CD1c-positive myeloid dendritic cell (primary cell): ENCODE measurements around the gene ADGRB3.

Experiments used
- DNase-seq: peaks from one replicate; pipeline ENCODE4 v3.0.0-alpha.2; 2016; ENCODE audit errors: extremely low spot score

Gene ADGRB3

DNA sequence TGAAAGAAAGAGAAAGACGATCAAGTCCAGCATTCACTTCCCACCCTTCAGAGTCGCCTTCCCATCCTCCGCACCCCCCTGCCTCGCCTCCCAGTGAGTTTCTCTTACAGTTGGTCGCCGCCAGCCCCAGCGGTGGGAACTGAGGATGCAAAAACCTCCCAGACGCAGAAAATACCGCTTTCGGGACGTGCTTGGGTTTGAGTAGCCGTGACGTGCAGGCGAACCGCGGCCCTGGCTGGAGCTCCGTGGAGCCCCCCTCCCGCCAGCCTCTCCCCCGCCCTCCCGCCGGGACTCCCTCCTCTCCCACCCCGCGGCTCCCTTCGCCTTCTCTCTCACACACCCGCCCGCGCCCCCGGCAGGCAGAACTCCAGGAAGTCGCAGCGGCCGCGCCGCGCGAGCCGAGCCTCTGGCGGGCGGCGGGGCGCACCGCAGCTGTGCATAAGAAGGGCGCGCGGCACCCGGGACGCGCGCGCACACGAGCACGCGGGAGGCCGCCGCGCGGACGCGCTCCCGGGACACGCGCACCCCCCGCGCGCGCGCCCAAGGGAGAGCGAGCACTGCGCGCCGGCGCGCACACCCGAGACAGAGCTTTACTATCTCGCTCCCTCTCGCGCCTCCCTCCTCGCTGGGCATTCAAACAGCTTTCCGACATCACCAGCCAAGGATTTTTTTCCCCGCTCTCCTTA is at the start of gene ADGRB3:
ADGRB3 (plus strand) TSS at position 557 of the 686 bp plus-strand sequence. CDS start 3,394 bp downstream, outside the sequence.
- peak; percentile 79 for DNase-seq

DNA sequence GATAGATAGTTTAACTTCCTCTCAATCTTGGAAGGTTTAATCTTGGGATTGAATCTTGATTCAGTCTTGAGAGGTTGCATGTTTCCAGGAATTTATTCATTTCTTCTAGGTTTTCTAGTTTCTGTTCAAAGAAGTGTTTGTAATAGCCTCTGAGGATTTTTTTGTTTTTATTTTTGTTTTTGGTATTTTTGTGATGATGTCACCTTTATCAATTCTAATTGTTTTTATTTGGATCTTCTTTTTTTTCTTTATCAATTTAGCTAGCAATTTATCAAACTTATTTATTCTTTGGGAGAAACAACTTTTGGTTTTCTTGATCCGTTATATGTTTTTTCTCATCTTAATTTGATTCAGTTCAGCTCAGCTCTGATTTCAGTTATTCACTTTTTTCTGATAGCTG is 41.5 kb upstream of the ADGRB3 start:
- no peak for DNase-seq

DNA sequence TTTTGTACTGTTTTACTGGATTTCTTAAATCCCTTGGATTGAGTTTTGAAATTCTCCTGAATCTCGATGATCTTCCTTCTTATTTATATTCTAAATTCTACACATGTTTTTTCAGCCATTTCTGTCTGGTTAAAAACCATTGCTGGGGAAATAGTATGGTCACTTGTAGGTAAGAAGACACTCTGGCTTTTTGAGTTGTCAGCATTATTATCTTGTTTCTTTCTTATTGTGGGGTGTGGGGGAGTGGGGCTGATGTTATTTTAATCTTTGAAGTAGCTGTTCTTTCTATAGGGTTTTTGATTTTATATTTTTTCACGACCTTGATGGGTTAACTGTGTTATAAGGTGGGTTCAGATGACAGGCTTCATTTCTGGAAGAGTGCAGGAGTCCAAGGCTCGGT is 37.4 kb upstream of the ADGRB3 start:
- DNase-seq, result no peak

DNA sequence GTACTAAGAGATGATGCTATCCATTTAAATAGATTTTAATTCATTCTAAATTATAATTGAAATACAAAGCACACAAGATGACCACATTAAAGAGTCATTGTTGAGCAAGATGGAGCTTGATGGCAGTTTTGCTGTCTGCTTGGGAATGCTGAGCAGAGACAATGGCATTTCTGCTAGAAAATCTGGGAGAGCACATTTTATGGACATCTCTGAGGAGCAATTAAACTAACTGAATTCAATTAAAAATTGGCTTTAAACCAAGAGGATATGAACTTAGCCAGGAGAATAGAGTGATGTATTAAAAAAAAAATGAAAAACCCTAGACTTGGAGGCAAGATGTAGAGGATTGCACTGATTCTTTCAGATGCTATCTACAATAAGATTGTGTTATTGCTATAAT is 19.1 kb upstream of the ADGRB3 start:
- DNase-seq, result no peak

DNA sequence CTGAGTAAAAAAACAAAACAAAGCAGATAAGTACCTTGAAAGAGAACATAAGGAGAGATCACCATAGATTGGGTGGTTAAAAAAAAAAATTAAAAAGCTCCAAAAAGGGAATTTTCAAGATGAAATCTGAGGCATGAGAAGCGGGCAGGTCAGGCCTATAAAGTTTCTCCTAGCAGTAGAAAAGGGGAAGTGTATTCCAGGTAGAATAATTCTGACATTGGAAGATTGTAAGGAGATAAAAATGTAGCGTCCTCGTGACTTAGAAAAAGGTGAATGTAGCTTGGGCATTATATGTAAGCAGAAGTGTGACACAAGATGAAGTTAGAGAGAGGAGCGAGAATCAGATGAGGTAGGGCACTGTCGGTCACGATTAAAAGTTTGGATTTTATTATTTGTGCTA is 9.1 kb upstream of the ADGRB3 start:
- no peak for DNase-seq

DNA sequence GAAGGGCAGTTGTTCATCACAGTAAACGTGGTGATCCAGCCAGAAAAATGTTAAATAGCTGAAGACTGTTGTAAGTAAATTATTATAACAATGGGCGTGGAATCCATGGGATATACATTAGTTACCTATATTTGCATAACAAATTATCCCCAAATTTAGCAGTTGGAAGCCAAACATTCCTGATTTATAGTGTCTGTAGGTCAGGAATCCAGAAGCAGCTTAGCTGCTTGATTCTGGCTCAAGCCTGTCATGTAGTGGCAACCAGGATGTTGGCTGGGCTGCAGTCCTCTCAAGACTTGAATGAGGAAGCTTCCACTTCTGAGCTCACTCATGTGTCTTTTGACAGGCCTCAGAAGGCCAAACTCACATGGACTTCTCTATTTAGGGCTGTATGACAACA is 6.9 kb upstream of the ADGRB3 start:
- peak; percentile 50 for DNase-seq

DNA sequence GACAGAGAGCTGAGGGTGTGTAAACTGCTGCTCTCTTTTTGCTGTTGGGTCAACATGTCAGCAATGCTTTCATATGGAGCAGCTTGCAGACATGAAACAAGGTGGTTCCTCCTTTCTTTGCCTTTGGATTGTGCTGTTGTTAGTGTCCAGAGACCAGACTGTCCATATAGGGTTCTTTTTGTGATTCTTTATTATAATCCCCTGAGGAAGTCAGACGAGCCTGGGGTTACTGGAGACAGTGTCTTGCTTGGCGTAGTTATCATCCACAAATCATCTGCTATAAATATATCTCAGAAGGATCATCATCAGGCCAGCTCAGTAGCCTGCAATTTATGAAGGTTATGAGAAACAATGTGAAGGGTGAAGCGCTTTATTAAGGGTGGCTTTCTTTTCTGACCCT is 2.3 kb upstream of the ADGRB3 start:
- no peak for DNase-seq

DNA sequence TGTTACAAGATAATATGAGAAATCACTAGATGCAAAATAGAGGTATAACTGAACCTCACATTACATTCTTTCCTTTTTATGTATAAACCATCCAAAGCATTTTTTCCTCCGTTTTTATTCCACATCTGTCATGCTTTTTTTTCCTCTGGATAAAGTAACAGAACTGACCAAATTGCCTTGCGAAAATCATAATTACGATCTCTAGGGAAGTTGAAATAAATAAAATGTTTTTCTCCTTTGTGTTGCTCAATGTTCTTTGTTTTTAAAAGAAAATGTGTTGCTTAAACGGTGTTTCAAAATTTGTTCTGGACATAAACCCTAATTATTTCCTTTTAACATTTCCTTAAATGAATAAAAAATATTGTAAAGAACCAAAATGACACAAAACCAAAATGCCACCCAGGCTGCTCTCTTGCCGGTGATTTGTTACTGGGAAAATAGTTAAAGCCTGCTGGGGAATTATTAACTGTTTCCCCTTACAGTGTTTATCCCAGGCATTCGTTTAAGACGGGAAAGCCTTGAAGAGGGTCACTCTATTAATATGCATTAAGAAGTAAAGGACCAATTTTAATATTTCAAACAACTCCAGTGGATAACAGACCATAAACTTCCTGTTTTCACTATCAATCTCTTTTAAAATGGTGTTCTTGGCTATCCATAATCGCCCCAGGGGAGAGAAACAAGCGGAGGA is 1.7 kb upstream of the ADGRB3 start:
- DNase-seq, result no peak

DNA sequence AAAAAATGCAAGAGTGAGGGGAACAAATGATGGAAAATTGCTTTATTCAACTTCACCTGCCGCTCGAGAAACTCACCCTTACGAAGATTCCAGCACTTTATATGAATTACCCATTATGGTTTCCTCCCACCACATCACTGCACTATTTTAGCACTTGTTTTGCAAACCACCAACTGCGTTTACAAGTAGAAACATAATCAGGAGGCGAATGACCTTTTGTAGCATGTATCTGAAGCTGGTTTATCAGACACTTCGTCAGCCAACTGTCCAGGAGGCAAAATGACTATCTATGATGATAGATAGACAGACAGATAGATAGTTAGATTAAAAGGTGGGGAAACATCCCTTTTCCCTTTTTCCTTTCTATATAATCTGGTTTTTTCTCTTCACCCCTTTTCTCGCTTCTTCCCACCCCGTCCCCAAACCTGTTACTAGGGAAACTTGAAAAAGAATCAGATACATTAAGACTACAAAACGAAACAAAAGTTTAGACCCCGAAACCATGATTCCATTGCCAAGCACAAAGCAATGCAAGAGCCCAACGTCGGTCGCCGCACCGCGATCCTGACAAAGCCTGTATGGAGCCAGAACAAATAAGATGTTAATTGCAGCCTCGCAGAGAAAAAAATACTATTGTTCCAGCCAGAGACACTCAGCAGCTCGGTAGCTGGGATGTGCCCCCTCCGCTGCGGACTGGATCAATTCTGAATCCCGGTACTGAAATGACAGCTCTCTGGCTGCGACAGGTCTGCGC is 933 bp upstream of the ADGRB3 start:
- DNase-seq, result no peak

DNA sequence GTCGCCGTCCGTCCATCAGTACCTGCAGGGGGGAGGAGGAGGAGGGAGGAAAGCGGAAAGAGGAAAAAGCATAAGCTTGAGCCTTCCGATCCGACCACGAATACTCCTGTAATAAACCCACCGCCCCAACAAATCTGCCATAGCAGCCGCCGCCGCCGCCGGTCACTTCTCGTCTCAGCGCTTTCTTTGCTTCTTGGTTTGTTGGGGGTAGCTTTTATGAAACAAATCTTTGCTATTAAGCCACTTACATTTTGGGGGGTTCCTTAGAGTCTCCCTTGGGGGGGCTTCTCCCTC is 277 bp downstream of the ADGRB3 start:
- DNase-seq, result no peak

DNA sequence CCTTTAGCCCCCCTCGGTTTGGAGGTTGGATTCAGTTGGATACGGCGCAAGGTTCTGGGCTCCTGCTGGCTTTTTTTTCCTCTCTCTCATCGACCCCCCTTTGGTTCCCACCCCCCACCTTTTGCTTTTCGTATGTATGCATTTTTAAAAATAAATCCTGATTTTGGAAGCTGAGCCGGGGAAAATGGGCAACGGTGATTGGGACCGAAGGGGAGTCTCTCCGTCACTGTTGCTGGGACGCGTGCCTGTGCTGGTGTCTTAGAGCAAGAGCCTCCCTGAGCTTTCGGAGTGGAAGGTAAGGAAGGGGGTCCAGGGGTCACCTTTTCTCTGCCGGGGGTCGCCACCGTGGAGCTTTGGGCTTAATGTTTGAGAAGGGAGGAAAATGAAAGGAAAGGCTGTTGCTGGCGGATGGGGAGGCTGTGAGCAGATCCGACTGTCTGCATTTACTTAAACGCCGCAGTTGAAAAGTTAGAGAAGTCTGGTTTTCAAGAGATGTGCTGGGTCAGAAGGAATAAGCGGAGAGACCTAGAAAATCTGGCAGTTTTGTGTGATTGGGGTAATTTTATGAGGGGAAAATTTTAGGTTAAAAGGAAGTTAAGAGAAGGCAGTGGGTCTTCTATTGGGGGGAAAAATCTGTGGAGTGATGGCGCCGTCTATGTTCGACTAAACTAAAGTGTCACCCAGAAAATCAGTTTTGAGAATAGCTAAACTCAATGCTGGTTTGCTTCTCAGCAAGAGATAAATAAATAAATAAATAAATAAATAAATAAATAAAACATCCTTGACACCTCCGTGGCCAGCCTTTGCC is 828 bp downstream of the ADGRB3 start:
- DNase-seq, result no peak

DNA sequence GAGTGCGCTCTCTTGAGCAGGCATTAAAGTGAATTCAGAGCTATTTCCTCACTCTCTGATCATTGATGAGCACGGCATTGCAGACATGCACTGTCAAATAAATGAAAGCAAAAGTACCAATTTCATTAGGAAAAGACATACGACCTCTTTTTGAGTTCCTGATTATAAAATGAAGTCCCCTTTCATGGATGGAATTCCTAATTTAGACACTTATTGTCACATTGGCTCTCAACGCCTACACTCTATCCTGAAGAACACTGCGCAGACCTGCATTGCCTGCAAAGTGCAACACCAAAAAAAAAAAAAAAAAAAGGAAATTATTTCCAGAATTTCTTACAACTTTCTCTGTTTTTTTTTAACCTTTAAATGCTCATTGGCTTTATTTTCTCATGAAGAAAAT is 1.6 kb downstream of the ADGRB3 start:
- no peak for DNase-seq

DNA sequence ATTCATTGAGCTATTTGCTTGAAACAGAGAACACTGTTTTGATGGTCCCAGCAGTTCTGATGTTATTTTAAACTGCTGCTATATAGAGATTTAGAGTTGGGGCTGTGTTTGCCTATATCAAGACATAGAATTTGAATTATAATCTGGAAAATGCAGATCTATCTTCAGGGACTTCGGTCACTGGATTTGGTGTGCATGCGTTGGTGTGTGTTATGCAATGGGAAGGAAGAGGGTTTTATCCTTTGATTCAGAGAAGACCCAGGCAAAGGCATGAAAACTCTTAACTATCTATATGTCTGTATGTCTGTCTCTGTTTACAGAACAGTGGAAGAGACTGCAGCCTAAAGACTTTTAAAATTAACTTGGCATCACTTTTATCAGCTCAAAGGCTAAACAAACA is 2.0 kb downstream of the ADGRB3 start:
- no peak for DNase-seq

DNA sequence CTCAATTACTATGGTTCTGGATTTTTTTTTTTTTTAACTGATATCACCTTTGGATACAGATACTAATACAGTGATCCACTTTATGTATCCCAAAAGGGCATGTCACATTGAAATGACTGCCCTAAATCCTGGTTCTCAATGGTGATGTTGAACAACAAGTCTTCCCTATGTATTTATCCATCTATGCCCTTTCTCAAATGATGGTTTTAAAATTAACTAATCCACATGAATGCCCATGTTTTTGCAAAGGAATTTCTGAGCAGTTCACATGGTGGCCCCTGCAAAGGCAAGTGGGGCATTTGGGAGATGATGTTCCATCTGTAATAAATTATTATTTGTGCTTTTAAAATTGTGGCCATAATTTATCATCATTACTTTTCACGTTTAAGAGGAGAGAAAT is 2.7 kb downstream of the ADGRB3 start:
- no peak for DNase-seq

DNA sequence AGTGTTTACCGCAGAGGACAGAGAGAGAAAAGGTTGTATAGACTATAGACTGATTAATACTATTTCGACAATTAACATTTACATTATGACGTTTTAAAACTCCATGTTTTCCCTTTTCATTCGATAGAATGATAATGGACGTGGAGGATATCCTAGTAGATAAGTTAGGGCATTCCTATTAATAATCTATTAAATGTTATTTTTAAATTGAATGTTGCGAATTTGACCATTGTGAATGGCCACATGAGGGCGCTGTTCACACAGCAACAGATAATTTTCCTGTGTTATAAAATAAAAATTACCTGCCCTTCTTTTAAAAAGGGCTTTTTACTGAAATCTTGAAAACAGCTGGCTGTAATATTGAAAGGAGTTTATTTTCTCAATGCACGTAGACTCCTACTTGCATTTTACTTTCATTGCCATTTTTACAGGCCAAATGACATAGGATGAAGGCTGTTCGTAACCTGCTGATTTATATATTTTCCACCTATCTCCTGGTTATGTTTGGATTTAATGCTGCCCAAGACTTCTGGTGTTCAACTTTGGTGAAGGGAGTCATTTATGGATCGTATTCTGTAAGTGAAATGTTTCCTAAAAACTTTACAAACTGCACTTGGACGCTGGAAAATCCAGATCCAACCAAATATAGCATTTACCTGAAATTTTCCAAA is 3.3 kb downstream of the ADGRB3 start:
- peak; percentile 63 for DNase-seq

DNA sequence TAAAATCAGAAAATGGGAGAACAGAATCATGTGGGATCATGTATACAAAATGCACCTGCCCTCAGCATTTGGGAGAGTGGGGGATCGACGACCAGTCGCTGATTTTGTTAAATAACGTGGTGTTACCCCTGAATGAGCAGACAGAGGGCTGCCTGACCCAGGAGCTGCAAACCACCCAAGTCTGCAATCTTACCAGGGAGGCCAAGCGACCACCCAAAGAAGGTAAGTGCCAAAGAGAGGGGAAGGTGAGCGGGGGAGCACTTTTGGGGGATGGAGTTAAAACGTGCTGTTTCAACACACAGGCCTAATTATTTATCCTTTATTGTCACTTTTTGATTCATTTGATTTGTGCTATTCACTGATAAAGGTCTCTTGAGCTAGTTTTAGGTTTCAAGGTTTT is 4.1 kb downstream of the ADGRB3 start:
- no peak for DNase-seq

DNA sequence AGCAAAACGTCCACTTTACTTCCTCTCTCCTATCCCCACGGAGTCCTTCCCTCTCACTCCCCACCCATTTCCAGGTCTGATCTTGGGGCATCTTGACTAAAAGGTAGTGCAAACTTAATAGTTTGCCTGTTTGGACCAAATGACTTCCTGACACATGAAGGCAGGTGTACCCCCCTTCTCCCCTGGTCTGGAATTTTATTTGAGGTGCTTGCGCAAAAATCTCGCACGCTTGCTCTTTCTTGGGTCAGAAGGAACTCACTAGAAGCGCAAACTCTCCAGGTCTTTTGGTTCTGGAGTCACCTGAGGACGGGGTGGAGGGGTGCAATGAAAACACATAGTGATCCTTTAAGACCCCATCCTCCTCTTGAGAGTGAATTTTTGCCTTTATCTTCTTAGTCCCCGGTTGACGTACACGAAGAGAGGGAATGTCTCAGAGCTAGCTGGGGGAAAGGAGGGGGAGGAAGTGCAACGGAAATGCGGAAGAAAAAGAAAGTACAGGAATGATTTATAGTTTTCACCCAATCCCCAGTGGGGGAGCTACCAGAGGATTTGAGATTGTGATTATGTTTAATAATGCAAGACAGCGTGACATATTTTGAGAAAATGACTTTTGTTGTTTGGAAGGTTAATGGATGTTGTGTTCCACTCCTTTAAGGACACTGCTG is 4.9 kb downstream of the ADGRB3 start:
- no peak for DNase-seq

DNA sequence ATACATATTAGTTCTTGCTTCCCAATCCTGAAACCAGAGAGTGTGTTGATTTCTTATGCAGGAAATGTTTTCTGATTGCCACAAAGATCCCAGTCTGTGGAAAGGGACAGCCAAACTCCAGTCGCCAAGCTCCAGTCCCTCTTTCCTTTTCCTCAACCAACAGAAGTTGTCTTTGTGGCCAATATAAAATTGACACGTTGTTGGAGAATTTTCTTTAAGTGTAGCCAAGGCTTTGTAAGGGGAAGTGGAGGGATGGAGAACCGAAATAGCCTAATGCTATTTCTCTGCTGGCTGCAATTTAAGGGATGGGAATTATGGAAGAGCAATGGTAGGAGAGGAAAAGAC is 5.4 kb downstream of the ADGRB3 start:
- no peak for DNase-seq

DNA sequence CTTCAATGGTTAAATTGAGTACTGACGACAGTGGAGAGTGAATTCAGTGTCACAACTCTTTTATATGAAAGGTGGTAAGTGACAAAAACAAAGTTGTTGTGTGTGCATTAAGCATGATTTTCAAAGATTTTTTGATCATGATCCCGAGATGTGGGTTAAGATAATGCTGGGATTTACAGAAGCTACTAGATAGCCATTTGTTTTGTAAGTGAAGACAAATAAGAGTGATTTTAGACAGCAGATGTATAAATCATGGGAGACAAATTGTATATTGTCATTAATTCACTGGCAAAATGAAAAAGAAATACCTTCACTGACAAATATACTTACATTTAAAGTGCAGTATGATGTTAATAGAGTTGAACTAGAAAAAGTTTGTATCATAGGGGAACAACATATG is 6.1 kb downstream of the ADGRB3 start:
- no peak for DNase-seq

DNA sequence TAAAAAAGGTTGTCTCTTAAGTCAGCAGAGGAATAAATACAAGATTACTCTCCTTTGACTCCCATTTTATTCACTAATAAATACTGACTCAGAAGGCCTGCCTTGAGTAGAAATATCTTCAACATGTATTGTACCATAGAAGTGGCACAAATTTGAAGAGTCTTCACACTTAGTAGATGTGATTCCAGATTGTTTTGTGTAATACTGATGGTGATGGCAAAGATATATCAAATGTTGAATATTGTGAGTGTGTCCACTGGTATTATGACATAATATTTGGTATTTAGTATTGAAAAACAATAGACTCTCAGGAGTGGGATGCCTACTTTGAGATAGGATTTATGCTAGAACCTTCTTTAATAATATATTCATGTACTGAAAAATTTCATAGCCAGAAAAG is 7.0 kb downstream of the ADGRB3 start:
- DNase-seq, result no peak

DNA sequence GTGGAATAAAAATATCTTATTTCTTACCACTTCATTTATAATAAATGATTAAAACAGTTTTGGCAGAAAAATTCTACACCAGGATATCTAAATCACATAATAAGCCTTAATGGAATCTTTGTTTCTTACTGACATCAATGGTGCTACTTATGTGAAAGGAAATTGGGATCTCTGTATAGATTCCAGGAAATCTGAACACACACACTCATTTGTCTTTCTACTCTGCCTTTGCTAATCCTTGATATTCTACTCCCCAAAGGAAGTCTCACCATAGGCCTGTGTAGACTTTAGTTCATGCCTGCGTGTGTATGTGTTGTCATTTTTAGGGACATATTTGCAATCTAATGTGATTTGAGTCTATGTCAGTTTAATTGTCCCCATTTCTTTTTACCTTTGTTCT is 7.9 kb downstream of the ADGRB3 start:
- no peak for DNase-seq
